GM21825 (cell line): ENCODE results near the gene SMIM12.
"Not testable (repeated sequence)": the region's sequence is repeated elsewhere in the genome, so short reads cannot be mapped to it uniquely, and the experiment has no call there.

Experiments used
- ATAC-seq: cut with Tn5 transposase; IDR thresholded peaks from one replicate; pipeline ENCODE4 v1.9.1; 2021; ENCODE audit warnings: mild to moderate bottlenecking, moderate library complexity; ENCODE audit not compliant: unreplicated experiment

SMIM12 gene

GRCh38 chr1:34844252-34844634 is 15.3 kb downstream of the SMIM12 start:
- no peak for ATAC-seq

- no peak for ATAC-seq
These were observed 15.9 kb downstream of the SMIM12 start for GRCh38 chr1:34843392-34844251.

- no peak for ATAC-seq
These were observed 16.6 kb downstream of the SMIM12 start for GRCh38 chr1:34842952-34843371.

GRCh38 chr1:34842073-34842472 is 17.5 kb downstream of the SMIM12 start:
- no peak for ATAC-seq

GRCh38 chr1:34840426-34840825 is 19.1 kb downstream of the SMIM12 start:
- no peak for ATAC-seq

GRCh38 chr1:34839526-34840305 is 19.8 kb downstream of the SMIM12 start:
- ATAC-seq = no peak

GRCh38 chr1:34833711-34834110 is 25.8 kb downstream of the SMIM12 start:
- no peak for ATAC-seq

- ATAC-seq = no peak
These were observed 27.8 kb downstream of the SMIM12 start for GRCh38 chr1:34831721-34832246.

- ATAC-seq = no peak
These were observed 30.3 kb downstream of the SMIM12 start for GRCh38 chr1:34829250-34829649.

GRCh38 chr1:34828611-34829010 is 30.9 kb downstream of the SMIM12 start:
- no peak for ATAC-seq

GRCh38 chr1:34827341-34827941 is 32.1 kb downstream of the SMIM12 start:
- ATAC-seq = no peak

- no peak for ATAC-seq
These were observed 34.0 kb downstream of the SMIM12 start for GRCh38 chr1:34825455-34826091.

GRCh38 chr1:34824817-34825454 is 34.6 kb downstream of the SMIM12 start:
- no peak for ATAC-seq

GRCh38 chr1:34822202-34822601 is 37.3 kb downstream of the SMIM12 start:
- ATAC-seq = no peak

- ATAC-seq = not testable (repeated sequence)
These were observed 40.7 kb downstream of the SMIM12 start for GRCh38 chr1:34818862-34819261.

GRCh38 chr1:34816778-34817177 is 42.8 kb downstream of the SMIM12 start:
- ATAC-seq = no peak

- ATAC-seq = no peak
These were observed 43.2 kb downstream of the SMIM12 start for GRCh38 chr1:34816332-34816731.

GRCh38 chr1:34810781-34811180 is 48.8 kb downstream of the SMIM12 start:
- ATAC-seq = not testable (repeated sequence)

- no peak for ATAC-seq
These were observed 51.3 kb downstream of the SMIM12 start for GRCh38 chr1:34808051-34808810.

- ATAC-seq = no peak
These were observed 53.2 kb downstream of the SMIM12 start for GRCh38 chr1:34806396-34806795.
